Mesendoderm (in vitro differentiated cells): ENCODE results near the gene INPP4A.

Source experiments
- DNase-seq: peaks from one replicate; pipeline ENCODE4 v3.0.0; 2013
- H2AK5ac ChIP-seq: 2 replicates; pipeline ENCODE4 v1.6.1; 2013; ENCODE audit warnings: low read length, inconsistent platforms
- H2BK120ac ChIP-seq: 2 replicates; pipeline ENCODE4 v1.6.1; 2013; ENCODE audit warnings: low read depth, mild to moderate bottlenecking, low read length, moderate library complexity, mixed read lengths
- H2BK15ac ChIP-seq: replicated peaks from 2 replicates; pipeline ENCODE4 v1.6.1; 2013; ENCODE audit warnings: low read depth, mild to moderate bottlenecking, moderate library complexity
- H2BK5ac ChIP-seq: 2 replicates; pipeline ENCODE4 v1.6.1; 2013; ENCODE audit warnings: low read length, inconsistent platforms
- H3K18ac ChIP-seq: 2 replicates; pipeline ENCODE4 v1.6.1; 2013; ENCODE audit warnings: mild to moderate bottlenecking, low read length, mixed read lengths
- H3K23ac ChIP-seq: one replicate; pipeline ENCODE4 v1.6.1; 2013; ENCODE audit warnings: low read length
- H3K27ac ChIP-seq: 2 replicates; pipeline ENCODE4 v1.5.1; 2013; ENCODE audit warnings: low read depth, mild to moderate bottlenecking, inconsistent platforms, low read length, moderate library complexity
- H3K27me3 ChIP-seq: 2 replicates; pipeline ENCODE4 v1.6.1; 2013; ENCODE audit warnings: low read length, control low read depth, mild to moderate bottlenecking, inconsistent platforms; ENCODE audit not compliant: insufficient read depth, poor library complexity
- H3K36me3 ChIP-seq: 2 replicates; pipeline ENCODE4 v1.6.1; 2013; ENCODE audit warnings: low read length, inconsistent platforms; ENCODE audit not compliant: control insufficient read depth, insufficient read depth
- H3K4ac ChIP-seq: one replicate; pipeline ENCODE4 v1.6.1; 2013; ENCODE audit warnings: low read depth, mild to moderate bottlenecking, low read length, moderate library complexity
- H3K4me1 ChIP-seq: 2 replicates; pipeline ENCODE4 v1.6.1; 2013; ENCODE audit warnings: low read depth, low read length, inconsistent platforms; ENCODE audit not compliant: control insufficient read depth
- H3K4me2 ChIP-seq: 2 replicates; pipeline ENCODE4 v1.6.1; 2013; ENCODE audit warnings: low read length
- H3K4me3 ChIP-seq: 2 replicates; pipeline ENCODE4 v1.5.1; 2013; ENCODE audit warnings: mild to moderate bottlenecking, low read length
- H3K56ac ChIP-seq: one replicate; pipeline ENCODE4 v1.6.1; 2013; ENCODE audit warnings: low read length
- H3K79me1 ChIP-seq: 2 replicates; pipeline ENCODE4 v1.6.1; 2013; ENCODE audit warnings: low read length, inconsistent platforms
- H3K79me2 ChIP-seq: 2 replicates; pipeline ENCODE4 v1.6.1; 2013; ENCODE audit warnings: mild to moderate bottlenecking, low read length; ENCODE audit not compliant: control insufficient read depth, insufficient read depth
- H3K9ac ChIP-seq: 2 replicates; pipeline ENCODE4 v1.6.1; 2013; ENCODE audit warnings: low read length, inconsistent platforms
- H4K5ac ChIP-seq: one replicate; pipeline ENCODE4 v1.6.1; 2013; ENCODE audit warnings: low read length
- H4K8ac ChIP-seq: one replicate; pipeline ENCODE4 v1.6.1; 2013; ENCODE audit warnings: low read depth, mild to moderate bottlenecking, control low read depth, low read length, moderate library complexity
- WGBS: extraction: QIAGEN DNeasy Blood & Tissue Kit; methylation state at CpG from one replicate; pipeline ENCODE4 v1.1.7; 2013; ENCODE audit warnings: low lambda C conversion rate, missing lambda C conversion rate; ENCODE audit not compliant: insufficient coverage; ENCODE audit errors: extremely low coverage; 5-methylcytosine and 5-hydroxymethylcytosine counted together

Gene INPP4A

GRCh38 chr2:98485453-98485755 lies 40.7 kb downstream of the INPP4A start:
- H3K27me3 ChIP-seq = no peaks in the 10 kb centered on the region
- no peak overlapping the region for H4K8ac ChIP-seq
- no peak overlapping the region for H3K27ac ChIP-seq
- no peaks in the 10 kb centered on the region for H3K36me3 ChIP-seq
- no peak overlapping the region for H3K9ac ChIP-seq
- H2AK5ac ChIP-seq = no peak overlapping the region
- H3K4ac ChIP-seq = no peak overlapping the region
- peaks cover 19% of the 10 kb centered on the region for H3K4me1 ChIP-seq
- H3K4me3 ChIP-seq = no peak overlapping the region
- DNase-seq = no peak
- no peak overlapping the region for H3K18ac ChIP-seq
- H2BK15ac ChIP-seq = no peak overlapping the region
- no CpG with 5 or more reads among the region's 4 CpGs for WGBS
- H2BK120ac ChIP-seq = no peak overlapping the region
- H3K56ac ChIP-seq = no peak overlapping the region
- H3K23ac ChIP-seq = no peak overlapping the region
- no peak overlapping the region for H4K5ac ChIP-seq
- H3K79me1 ChIP-seq = peaks cover 64% of the 10 kb centered on the region
- no peak overlapping the region for H3K4me2 ChIP-seq
- H2BK5ac ChIP-seq = no peak overlapping the region
- peaks cover 84% of the 10 kb centered on the region for H3K79me2 ChIP-seq

DNA sequence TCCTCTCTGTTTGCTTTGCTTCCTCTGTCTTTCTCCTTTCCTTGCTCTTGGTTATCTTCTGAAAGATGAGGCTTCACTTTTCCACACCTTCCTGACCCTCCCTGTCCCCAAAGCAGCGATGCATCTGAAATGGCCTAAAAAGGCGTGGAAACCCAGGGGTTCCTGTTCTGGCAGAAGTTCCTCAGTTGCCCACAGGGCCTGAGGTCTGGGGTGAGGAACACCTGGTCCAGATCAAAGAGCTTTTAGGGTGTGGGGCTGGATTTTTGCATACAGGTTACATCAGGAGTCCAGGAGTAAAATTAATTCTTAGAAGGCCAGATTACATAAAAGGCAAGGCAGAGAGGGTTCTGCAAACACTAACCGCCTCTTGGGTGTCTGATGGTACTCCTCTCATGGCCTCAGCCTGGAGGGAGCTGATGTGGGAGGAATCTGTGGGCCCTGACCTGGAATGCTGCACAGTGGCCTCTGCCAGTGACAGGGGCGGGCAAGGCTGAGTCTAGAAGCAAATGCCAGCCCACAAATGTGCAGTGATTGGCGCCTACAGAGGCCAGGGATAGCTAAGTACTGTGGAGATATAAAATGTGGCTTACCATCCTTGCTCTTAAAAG lies 41.8 kb downstream of the INPP4A start:
- Histone ChIP-seq H3K56ac (no peak overlapping the region), H4K8ac (no peak overlapping the region), H3K4me2 (no peak overlapping the region), H3K4ac (no peak overlapping the region), H3K4me1 (peaks cover 12% of the 10 kb centered on the region), H3K27me3 (no peaks in the 10 kb centered on the region), H3K36me3 (no peaks in the 10 kb centered on the region), H3K79me1 (peaks cover 62% of the 10 kb centered on the region), H2BK120ac (no peak overlapping the region), H3K4me3 (no peak overlapping the region), H3K23ac (no peak overlapping the region), H3K9ac (no peak overlapping the region), H3K18ac (no peak overlapping the region), H3K79me2 (peaks cover 81% of the 10 kb centered on the region), H2BK5ac (no peak overlapping the region), H3K27ac (no peak overlapping the region), H2BK15ac (no peak overlapping the region), H2AK5ac (no peak overlapping the region), H4K5ac (no peak overlapping the region)
- no peak for DNase-seq
- no CpG with 5 or more reads among the region's 5 CpGs for WGBS

GRCh38 chr2:98487101-98487805 lies 42.6 kb downstream of the INPP4A start:
- Histone ChIP-seq H3K27me3 (no peaks in the 10 kb centered on the region), H3K23ac (no peak overlapping the region), H2BK15ac (no peak overlapping the region), H3K4ac (no peak overlapping the region), H2BK120ac (no peak overlapping the region), H2AK5ac (no peak overlapping the region), H2BK5ac (no peak overlapping the region), H3K9ac (no peak overlapping the region), H4K8ac (no peak overlapping the region), H3K18ac (no peak overlapping the region), H3K27ac (no peak overlapping the region), H3K4me3 (no peak overlapping the region), H3K4me1 (peaks cover 12% of the 10 kb centered on the region), H3K36me3 (no peaks in the 10 kb centered on the region), H3K79me1 (peaks cover 59% of the 10 kb centered on the region), H4K5ac (no peak overlapping the region), H3K56ac (no peak overlapping the region), H3K79me2 (peaks cover 76% of the 10 kb centered on the region), H3K4me2 (no peak overlapping the region)
- no peak for DNase-seq
- WGBS = no CpG with 5 or more reads among the region's 2 CpGs

- Histone ChIP-seq H4K5ac (no peak overlapping the region), H3K4me3 (no peak overlapping the region), H2AK5ac (no peak overlapping the region), H3K36me3 (no peaks in the 10 kb centered on the region), H3K79me1 (peaks cover 58% of the 10 kb centered on the region), H3K27me3 (no peaks in the 10 kb centered on the region), H3K4me1 (peaks cover 12% of the 10 kb centered on the region), H3K9ac (no peak overlapping the region), H3K56ac (no peak overlapping the region), H2BK15ac (no peak overlapping the region), H2BK120ac (no peak overlapping the region), H2BK5ac (no peak overlapping the region), H3K4me2 (no peak overlapping the region), H3K27ac (no peak overlapping the region), H3K79me2 (peaks cover 77% of the 10 kb centered on the region), H4K8ac (no peak overlapping the region), H3K18ac (no peak overlapping the region), H3K23ac (no peak overlapping the region), H3K4ac (no peak overlapping the region)
- DNase-seq = peak; percentile 57
- WGBS = no CpG with 5 or more reads among the region's 3 CpGs
Observed at GRCh38 chr2:98487806-98488189, 43.1 kb downstream of the INPP4A start.

DNA sequence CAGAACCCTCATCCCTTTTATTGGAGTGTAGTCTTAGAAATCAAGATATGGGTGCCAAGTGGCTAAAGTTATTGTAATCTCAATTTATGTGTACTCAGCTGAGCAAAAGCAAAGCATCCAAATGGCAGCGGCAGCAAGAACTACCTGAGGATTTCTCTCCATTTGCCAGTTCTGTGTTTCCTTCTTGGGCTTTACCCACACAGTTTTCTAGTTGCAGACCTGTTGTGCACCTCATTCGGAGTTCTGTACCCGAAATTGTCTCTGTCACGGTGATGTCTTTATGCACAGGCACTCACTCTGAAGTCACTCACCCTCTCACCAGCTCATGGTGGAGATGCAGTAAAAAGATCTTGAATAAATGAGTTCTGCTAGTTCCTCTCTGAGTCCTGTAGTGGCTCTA lies 43.6 kb downstream of the INPP4A start:
- H3K79me2 ChIP-seq = peaks cover 77% of the 10 kb centered on the region
- no peak for DNase-seq
- H4K5ac ChIP-seq = no peak overlapping the region
- no peak overlapping the region for H2AK5ac ChIP-seq
- peaks cover 58% of the 10 kb centered on the region for H3K79me1 ChIP-seq
- no peak overlapping the region for H3K9ac ChIP-seq
- no peak overlapping the region for H3K23ac ChIP-seq
- no peak overlapping the region for H3K56ac ChIP-seq
- H3K4ac ChIP-seq = no peak overlapping the region
- H3K36me3 ChIP-seq = no peaks in the 10 kb centered on the region
- no peak overlapping the region for H2BK120ac ChIP-seq
- WGBS = no CpG with 5 or more reads among the region's 4 CpGs
- H2BK15ac ChIP-seq = no peak overlapping the region
- no peak overlapping the region for H3K18ac ChIP-seq
- no peak overlapping the region for H3K27ac ChIP-seq
- no peak overlapping the region for H4K8ac ChIP-seq
- peaks cover 12% of the 10 kb centered on the region for H3K4me1 ChIP-seq
- H3K27me3 ChIP-seq = no peaks in the 10 kb centered on the region
- H3K4me3 ChIP-seq = no peak overlapping the region
- H3K4me2 ChIP-seq = no peak overlapping the region
- H2BK5ac ChIP-seq = no peak overlapping the region

GRCh38 chr2:98489486-98489885 lies 44.8 kb downstream of the INPP4A start:
- H4K8ac ChIP-seq = no peak overlapping the region
- H3K56ac ChIP-seq = no peak overlapping the region

More at GRCh38 chr2:98489486-98489885, 44.8 kb downstream of the INPP4A start:
- WGBS = no CpG with 5 or more reads among the region's 3 CpGs
- H3K18ac ChIP-seq = no peak overlapping the region
- no peak overlapping the region for H3K27ac ChIP-seq
- no peak overlapping the region for H4K5ac ChIP-seq
- H2BK120ac ChIP-seq = no peak overlapping the region
- peaks cover 16% of the 10 kb centered on the region for H3K4me1 ChIP-seq
- H3K79me2 ChIP-seq = peaks cover 65% of the 10 kb centered on the region
- H2AK5ac ChIP-seq = no peak overlapping the region
- no peak overlapping the region for H3K4me2 ChIP-seq
- no peak overlapping the region for H2BK15ac ChIP-seq
- H3K79me1 ChIP-seq = peaks cover 56% of the 10 kb centered on the region
- no peaks in the 10 kb centered on the region for H3K36me3 ChIP-seq
- no peak overlapping the region for H3K9ac ChIP-seq
- DNase-seq = no peak
- H3K4ac ChIP-seq = no peak overlapping the region
- no peak overlapping the region for H2BK5ac ChIP-seq
- H3K4me3 ChIP-seq = no peak overlapping the region
- no peaks in the 10 kb centered on the region for H3K27me3 ChIP-seq
- H3K23ac ChIP-seq = no peak overlapping the region
